ENCODE results near the gene SORL1. TPM values are rescaled to one million over a fixed set of nuclear protein-coding genes. Genes with fewer than 3 reads are reported as not detected.

SORL1 gene
- total RNA-seq, 2 donors from 2014 or later: 273 to 331 TPM

DNA sequence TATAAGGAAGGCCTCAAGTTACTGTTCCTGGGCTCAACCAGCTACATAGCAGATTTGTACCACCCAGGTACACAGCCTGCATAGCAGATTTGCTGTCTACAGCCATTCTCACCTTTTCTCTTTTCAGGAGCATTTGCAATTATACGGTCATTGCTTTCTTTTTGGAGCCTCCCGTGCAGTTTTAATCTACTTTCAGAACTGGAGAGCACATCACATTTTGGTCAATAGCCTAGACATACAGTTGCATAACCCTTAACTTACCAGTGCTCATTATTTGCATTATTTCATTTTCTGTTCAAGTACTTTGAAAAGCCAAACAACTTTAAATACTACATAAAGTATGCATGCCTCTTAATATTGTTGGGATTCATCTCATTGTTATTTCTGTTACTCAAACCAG lies 151.2 kb downstream of the SORL1 start:
- Mint-ChIP-seq H3K27me3 (no peaks in the 10 kb centered on the region), H3K27ac (no peak overlapping the region), H3K36me3 (ENCODE audit: low read depth) (peaks cover 3% of the 10 kb centered on the region), H3K4me3 (no peak overlapping the region), H3K4me1 (peaks cover under 1% of the 10 kb centered on the region)
- H3K9me3 ChIP-seq (ENCODE audit: control insufficient read depth, low read length, poor library complexity, severe bottlenecking): no peaks in the 10 kb centered on the region
- DNase-seq (no peak), ATAC-seq (no peak)

DNA sequence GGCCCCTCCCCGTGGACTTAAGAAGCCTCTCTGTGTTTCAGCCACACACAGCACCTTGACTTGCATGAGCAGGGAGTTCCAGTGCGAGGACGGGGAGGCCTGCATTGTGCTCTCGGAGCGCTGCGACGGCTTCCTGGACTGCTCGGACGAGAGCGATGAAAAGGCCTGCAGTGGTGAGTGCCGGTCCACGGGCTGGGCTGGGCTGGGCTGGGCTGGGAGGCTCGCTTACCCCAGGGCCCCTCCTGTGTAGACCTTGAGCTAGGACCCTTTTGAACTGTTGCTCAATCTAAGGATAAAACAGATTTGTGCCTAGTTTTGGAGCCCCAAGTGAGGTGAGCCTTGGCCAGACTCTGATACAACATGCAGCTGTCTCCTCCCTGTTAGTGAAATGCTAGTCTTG lies 152.0 kb downstream of the SORL1 start:
- Mint-ChIP-seq H3K4me3 (no peak overlapping the region), H3K27me3 (no peaks in the 10 kb centered on the region), H3K36me3 (ENCODE audit: low read depth) (peaks cover 7% of the 10 kb centered on the region), H3K27ac (no peak overlapping the region), H3K4me1 (peaks cover 2% of the 10 kb centered on the region)
- H3K9me3 ChIP-seq (ENCODE audit: control insufficient read depth, low read length, poor library complexity, severe bottlenecking): no peaks in the 10 kb centered on the region
- no peak for DNase-seq
- no peak for ATAC-seq

GRCh38 chr11:121606354-121606753 lies 154.2 kb downstream of the SORL1 start:
- Mint-ChIP-seq H3K4me3 (no peak overlapping the region), H3K27ac (no peak overlapping the region), H3K4me1 (peaks cover 2% of the 10 kb centered on the region), H3K36me3 (ENCODE audit: low read depth) (peaks cover 9% of the 10 kb centered on the region), H3K27me3 (no peaks in the 10 kb centered on the region)
- ATAC-seq: no peak
- DNase-seq: no peak
- H3K9me3 ChIP-seq (ENCODE audit: control insufficient read depth, low read length, poor library complexity, severe bottlenecking): no peaks in the 10 kb centered on the region

DNA sequence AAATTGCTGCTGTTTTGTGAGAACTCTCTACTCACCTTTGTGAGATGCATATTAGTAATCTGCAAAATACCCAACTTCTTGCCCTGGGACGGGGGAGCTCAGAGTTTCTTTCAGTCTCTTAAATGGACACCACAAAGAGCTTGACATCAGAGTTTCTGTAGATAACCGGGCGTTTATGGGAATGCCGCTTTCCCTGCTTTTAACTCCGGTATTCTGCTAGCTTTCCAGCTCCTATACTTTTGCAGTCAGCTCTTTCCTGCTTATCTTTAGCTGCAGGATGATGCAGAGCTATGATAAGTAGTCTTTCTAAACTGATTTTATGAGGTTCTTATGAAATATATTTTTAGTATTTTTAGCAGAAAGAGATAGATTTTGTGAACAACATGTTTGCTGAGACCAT lies 155.2 kb downstream of the SORL1 start:
- Mint-ChIP-seq H3K4me3 (no peak overlapping the region), H3K27me3 (no peaks in the 10 kb centered on the region), H3K36me3 (ENCODE audit: low read depth) (peaks cover 9% of the 10 kb centered on the region), H3K4me1 (peaks cover 4% of the 10 kb centered on the region), H3K27ac (no peak overlapping the region)
- no peaks in the 10 kb centered on the region for H3K9me3 ChIP-seq (ENCODE audit: control insufficient read depth, low read length, poor library complexity, severe bottlenecking)
- ATAC-seq (no peak), DNase-seq (no peak)

- ATAC-seq: no peak
Observed at GRCh38 chr11:121608545-121609098, 156.5 kb downstream of the SORL1 start.

DNA sequence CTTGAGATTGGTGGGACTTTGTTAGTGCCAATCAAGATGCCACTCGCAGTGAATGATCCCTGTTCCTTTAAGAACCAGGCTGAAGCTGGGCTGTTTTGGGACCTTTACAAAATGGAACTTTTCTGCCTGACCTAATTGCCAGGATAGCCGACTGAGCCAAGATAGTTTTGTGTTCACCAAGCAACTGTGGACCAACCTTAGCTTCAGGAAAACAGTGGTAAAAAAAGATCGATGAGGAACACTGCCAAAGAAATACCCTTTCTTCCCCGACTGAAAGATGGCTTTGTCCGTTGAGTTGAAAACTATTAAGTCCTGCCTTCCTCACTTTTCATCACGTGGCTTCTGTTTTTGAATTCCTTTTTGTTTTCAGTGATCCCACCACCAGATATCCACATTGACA lies 158.6 kb downstream of the SORL1 start:
- no peak overlapping the region for H3K27ac Mint-ChIP-seq
- no peak for ATAC-seq
- H3K27me3 Mint-ChIP-seq: no peaks in the 10 kb centered on the region

More at GRCh38 chr11:121608545-121609098, 156.5 kb downstream of the SORL1 start:
- H3K4me1 Mint-ChIP-seq: peaks cover 4% of the 10 kb centered on the region
- H3K36me3 Mint-ChIP-seq (ENCODE audit: low read depth): peaks cover 9% of the 10 kb centered on the region
- no peaks in the 10 kb centered on the region for H3K27me3 Mint-ChIP-seq
- H3K9me3 ChIP-seq (ENCODE audit: control insufficient read depth, low read length, poor library complexity, severe bottlenecking): no peaks in the 10 kb centered on the region
- no peak overlapping the region for H3K4me3 Mint-ChIP-seq
- DNase-seq: no peak
- H3K27ac Mint-ChIP-seq: no peak overlapping the region

DNA sequence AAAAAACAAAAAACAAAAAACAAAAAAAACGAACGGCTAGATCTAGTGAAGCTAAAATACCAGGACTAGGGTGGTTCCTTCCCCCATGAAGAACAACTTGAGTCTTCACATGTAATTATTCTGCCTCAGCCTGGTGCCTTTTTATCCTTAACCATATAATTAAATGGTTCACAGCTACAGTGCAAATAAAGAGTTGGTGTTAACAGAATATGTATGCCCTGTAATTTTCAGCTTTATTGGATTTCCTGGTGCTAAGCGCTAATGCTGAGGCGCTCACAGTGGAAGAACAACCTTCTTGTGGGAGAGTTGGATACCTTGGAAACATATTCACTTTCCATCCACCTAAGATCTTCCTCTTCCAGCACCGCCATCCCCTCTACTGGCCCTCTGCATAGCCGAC lies 159.1 kb downstream of the SORL1 start:
- H3K36me3 Mint-ChIP-seq (ENCODE audit: low read depth): peaks cover 12% of the 10 kb centered on the region
- no peak for ATAC-seq
- H3K4me1 Mint-ChIP-seq: peaks cover 7% of the 10 kb centered on the region
- no peak for DNase-seq
- no peaks in the 10 kb centered on the region for H3K9me3 ChIP-seq (ENCODE audit: control insufficient read depth, low read length, poor library complexity, severe bottlenecking)
- H3K4me3 Mint-ChIP-seq: no peak overlapping the region
- H3K27me3 Mint-ChIP-seq: no peaks in the 10 kb centered on the region
- H3K27ac Mint-ChIP-seq: no peak overlapping the region

More for the DNA sequence above, 158.6 kb downstream of the SORL1 start:
- H3K4me1 Mint-ChIP-seq: peaks cover 7% of the 10 kb centered on the region
- no peak for DNase-seq
- H3K36me3 Mint-ChIP-seq (ENCODE audit: low read depth): peaks cover 12% of the 10 kb centered on the region
- H3K9me3 ChIP-seq (ENCODE audit: control insufficient read depth, low read length, poor library complexity, severe bottlenecking): no peaks in the 10 kb centered on the region
- no peak overlapping the region for H3K4me3 Mint-ChIP-seq

DNA sequence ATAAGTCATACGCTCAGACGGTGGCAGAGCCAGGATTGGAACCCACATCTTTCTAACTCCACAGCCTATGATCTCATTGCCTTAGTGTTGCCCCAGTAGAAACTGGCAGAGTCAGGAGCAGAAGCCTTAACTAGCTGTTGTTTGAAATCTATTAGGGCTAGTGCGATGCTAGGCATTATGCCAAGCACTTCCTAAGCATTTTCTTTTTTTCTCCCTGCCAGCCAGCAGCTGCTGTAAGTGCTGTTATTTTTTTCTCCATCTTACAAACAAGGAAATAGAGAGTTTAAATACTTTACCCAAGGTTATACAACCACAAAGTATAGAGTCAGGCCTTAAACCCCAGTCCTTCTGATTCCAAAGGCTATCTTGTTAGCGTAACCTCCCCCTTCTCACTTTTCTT lies 161.6 kb downstream of the SORL1 start:
- Mint-ChIP-seq H3K27me3 (no peaks in the 10 kb centered on the region), H3K4me1 (peaks cover 8% of the 10 kb centered on the region), H3K4me3 (no peak overlapping the region), H3K36me3 (ENCODE audit: low read depth) (peaks cover 12% of the 10 kb centered on the region), H3K27ac (no peak overlapping the region)
- DNase-seq (no peak), ATAC-seq (no peak)
- no peaks in the 10 kb centered on the region for H3K9me3 ChIP-seq (ENCODE audit: control insufficient read depth, low read length, poor library complexity, severe bottlenecking)

DNA sequence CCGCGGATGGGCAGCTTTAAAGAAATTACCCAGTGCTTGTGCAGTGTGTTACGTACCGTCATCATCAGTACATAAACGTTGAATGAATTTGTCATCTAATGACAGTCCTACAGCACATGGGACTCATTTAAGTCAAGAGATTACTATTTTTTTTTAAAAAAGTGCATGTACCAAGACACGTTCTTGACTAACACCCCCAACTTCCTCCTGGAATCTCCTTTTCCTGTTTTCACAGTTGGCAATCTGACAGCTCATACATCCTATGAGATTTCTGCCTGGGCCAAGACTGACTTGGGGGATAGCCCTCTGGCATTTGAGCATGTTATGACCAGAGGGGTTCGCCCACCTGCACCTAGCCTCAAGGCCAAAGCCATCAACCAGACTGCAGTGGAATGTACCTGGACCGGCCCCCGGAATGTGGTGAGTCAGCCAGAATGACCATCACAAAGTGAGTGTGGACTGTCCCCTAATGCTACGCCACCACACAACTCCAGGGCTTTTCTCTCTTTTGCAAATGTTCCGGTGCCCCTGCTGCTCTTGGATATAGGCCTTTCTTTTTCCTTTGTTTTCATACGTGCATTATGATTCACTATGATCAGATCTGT lies 162.6 kb downstream of the SORL1 start:
- no peaks in the 10 kb centered on the region for H3K9me3 ChIP-seq (ENCODE audit: control insufficient read depth, low read length, poor library complexity, severe bottlenecking)
- DNase-seq (no peak), ATAC-seq (no peak)
- no peak overlapping the region for H3K27ac Mint-ChIP-seq
- no peaks in the 10 kb centered on the region for H3K27me3 Mint-ChIP-seq
- H3K36me3 Mint-ChIP-seq (ENCODE audit: low read depth): peaks cover 8% of the 10 kb centered on the region
- peaks cover 7% of the 10 kb centered on the region for H3K4me1 Mint-ChIP-seq
- H3K4me3 Mint-ChIP-seq: peak overlapping the region; percentile 49

DNA sequence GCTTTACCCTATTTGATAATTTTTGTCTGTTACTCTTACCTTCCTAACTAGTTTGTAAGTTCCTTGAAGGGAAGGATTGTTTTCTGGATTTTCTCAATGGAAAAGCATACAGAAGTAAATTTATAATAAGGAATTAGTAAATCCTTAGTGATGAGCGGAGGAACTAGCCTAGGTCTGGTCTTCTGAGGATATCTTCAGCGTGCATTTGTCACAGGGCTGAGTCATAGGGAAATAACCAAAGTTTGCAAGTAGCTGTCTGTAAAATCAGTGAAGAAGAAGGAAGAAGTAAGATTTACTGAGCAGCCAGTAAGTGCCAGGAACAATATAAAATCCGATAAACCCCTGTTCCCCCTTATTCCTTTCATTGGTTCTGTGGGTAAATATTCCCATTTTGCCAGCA lies 163.4 kb downstream of the SORL1 start:
- no peak for DNase-seq
- Mint-ChIP-seq H3K4me1 (peaks cover 9% of the 10 kb centered on the region), H3K27me3 (no peaks in the 10 kb centered on the region), H3K27ac (peak overlapping the region; percentile 19), H3K36me3 (ENCODE audit: low read depth) (peaks cover 11% of the 10 kb centered on the region), H3K4me3 (no peak overlapping the region)
- ATAC-seq: no peak
- no peaks in the 10 kb centered on the region for H3K9me3 ChIP-seq (ENCODE audit: control insufficient read depth, low read length, poor library complexity, severe bottlenecking)

DNA sequence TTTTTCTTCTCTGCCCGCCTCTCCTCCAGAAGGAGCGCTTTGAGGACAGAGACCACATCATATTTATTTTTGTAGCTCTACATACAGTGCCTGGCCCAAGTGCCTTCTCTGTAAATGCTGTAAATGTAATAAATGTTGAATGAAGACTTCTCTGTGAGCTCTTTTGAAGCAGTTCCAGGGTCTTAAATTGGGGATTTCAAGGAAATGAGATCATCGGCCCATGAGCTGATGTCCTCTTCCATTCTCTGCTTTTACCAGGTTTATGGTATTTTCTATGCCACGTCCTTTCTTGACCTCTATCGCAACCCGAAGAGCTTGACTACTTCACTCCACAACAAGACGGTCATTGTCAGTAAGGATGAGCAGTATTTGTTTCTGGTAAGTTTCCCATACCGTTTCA lies 166.4 kb downstream of the SORL1 start:
- peaks cover 23% of the 10 kb centered on the region for H3K36me3 Mint-ChIP-seq (ENCODE audit: low read depth)
- DNase-seq: no peak
- H3K27ac Mint-ChIP-seq: no peak overlapping the region
- no peaks in the 10 kb centered on the region for H3K9me3 ChIP-seq (ENCODE audit: control insufficient read depth, low read length, poor library complexity, severe bottlenecking)
- H3K4me1 Mint-ChIP-seq: peaks cover 10% of the 10 kb centered on the region
- no peak for ATAC-seq
- H3K4me3 Mint-ChIP-seq: no peak overlapping the region
- H3K27me3 Mint-ChIP-seq: no peaks in the 10 kb centered on the region

GRCh38 chr11:121625777-121626506 lies 173.8 kb downstream of the SORL1 start:
- Mint-ChIP-seq H3K27ac (no peak overlapping the region), H3K4me3 (no peak overlapping the region), H3K36me3 (ENCODE audit: low read depth) (peaks cover 13% of the 10 kb centered on the region), H3K27me3 (no peaks in the 10 kb centered on the region), H3K4me1 (peaks cover 5% of the 10 kb centered on the region)
- DNase-seq (no peak), ATAC-seq (no peak)
- no peaks in the 10 kb centered on the region for H3K9me3 ChIP-seq (ENCODE audit: control insufficient read depth, low read length, poor library complexity, severe bottlenecking)

- no peaks in the 10 kb centered on the region for H3K9me3 ChIP-seq (ENCODE audit: control insufficient read depth, low read length, poor library complexity, severe bottlenecking)
- DNase-seq (no peak), ATAC-seq (no peak)
- Mint-ChIP-seq H3K4me1 (peaks cover 5% of the 10 kb centered on the region), H3K36me3 (ENCODE audit: low read depth) (peaks cover 12% of the 10 kb centered on the region), H3K27me3 (no peaks in the 10 kb centered on the region), H3K4me3 (no peak overlapping the region), H3K27ac (no peak overlapping the region)
Observed at GRCh38 chr11:121626507-121626875, 174.4 kb downstream of the SORL1 start.

- Mint-ChIP-seq H3K27me3 (no peaks in the 10 kb centered on the region), H3K4me3 (no peak overlapping the region), H3K4me1 (peaks cover 5% of the 10 kb centered on the region), H3K27ac (no peak overlapping the region), H3K36me3 (ENCODE audit: low read depth) (peaks cover 11% of the 10 kb centered on the region)
- ATAC-seq (no peak), DNase-seq (no peak)
- no peaks in the 10 kb centered on the region for H3K9me3 ChIP-seq (ENCODE audit: control insufficient read depth, low read length, poor library complexity, severe bottlenecking)
Observed at GRCh38 chr11:121626980-121627379, 174.9 kb downstream of the SORL1 start.

Data from T-helper 17 cell (primary cell).